GM19351 (cell line): ENCODE measurements around the gene ELANE.

ENCODE experiments used
- ATAC-seq: cut with Tn5 transposase; IDR thresholded peaks from one replicate; pipeline ENCODE4 v1.9.1; 2021; ENCODE audit warnings: mild to moderate bottlenecking, moderate library complexity; ENCODE audit not compliant: unreplicated experiment

ELANE gene

DNA sequence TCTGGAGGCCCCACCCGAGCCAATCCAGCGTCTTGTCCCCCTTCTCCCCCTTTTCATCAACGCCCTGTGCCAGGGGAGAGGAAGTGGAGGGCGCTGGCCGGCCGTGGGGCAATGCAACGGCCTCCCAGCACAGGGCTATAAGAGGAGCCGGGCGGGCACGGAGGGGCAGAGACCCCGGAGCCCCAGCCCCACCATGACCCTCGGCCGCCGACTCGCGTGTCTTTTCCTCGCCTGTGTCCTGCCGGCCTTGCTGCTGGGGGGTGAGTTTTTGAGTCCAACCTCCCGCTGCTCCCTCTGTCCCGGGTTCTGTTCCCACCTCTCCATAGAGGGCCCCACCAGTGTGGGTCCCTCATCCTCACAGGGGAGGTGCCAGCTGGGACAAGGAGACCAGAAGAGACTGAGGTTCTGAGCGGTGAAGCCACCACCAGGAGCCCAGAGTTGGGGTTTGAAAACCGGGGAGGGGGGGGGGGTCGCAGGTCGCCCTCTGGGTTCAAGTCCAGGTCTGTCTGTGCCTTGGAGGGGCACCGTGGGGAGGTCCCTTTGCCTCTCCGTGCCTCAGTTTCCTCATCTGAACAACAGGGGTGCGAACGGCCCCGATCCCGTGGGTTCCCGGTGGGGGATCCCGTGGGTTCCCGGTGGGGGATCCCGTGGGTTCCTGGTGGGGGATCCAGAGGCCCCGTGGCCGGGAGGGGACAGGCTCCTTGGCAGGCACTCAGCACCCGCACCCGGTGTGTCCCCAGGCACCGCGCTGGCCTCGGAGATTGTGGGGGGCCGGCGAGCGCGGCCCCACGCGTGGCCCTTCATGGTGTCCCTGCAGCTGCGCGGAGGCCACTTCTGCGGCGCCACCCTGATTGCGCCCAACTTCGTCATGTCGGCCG is at the start of gene ELANE:
ELANE (plus strand) TSS at position 168 of the 878 bp plus-strand sequence; CDS start at position 194, 26 bp downstream.
- no peak for ATAC-seq

DNA sequence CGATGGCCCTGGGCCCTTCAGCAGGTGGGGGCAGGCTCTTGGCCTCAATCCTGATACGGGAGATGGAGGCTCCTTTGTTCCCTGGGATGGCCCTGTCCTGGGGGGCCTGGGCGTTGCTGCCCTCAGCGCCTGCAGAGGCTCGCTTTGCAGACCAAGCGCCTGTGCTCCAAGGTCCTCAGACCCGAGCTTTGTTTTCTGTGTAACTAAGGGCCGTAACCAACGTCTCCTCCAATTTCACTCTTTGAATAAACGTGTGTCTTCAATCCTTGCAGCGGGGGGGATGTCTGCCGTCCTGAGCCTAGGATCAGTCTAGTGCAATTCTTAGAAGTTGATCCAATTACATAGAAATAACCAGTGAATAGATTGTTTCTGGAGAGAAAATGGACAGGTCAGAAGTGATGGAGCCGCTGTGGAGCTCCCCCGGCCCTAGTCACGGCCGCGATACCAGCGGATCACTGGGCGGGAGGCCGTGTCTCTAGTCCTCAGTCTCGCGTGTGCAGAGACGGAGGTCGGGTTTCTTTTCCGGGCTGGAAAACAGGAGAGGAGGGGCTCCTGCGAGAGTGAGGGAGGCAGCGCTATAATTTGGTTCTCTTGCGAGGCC is 49.5 kb upstream of the ELANE start:
- no peak for ATAC-seq

DNA sequence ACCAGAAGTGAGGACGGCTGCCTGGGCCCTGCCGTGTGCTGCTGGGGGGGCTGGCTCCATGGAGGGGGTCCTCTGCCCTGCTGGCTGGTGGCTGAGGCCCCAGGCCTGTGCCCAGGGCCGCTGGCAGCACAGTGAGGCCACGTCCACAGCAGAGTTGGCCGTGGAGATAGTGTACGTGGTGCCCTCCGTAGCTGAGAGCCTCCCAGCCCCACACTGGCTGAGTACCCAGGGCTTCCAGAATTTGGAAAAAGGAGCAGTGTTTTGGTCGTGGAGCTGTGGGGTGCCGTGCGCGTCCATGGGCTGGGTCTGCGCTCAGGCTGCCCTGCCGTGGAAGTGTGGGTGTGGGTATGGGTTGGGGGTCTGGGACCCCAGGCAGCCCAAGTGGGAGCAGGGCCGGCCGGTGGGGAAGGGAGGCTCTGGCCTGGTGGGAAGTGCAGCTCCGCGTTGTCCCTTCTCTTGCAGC is 49.0 kb upstream of the ELANE start:
- ATAC-seq: no peak

DNA sequence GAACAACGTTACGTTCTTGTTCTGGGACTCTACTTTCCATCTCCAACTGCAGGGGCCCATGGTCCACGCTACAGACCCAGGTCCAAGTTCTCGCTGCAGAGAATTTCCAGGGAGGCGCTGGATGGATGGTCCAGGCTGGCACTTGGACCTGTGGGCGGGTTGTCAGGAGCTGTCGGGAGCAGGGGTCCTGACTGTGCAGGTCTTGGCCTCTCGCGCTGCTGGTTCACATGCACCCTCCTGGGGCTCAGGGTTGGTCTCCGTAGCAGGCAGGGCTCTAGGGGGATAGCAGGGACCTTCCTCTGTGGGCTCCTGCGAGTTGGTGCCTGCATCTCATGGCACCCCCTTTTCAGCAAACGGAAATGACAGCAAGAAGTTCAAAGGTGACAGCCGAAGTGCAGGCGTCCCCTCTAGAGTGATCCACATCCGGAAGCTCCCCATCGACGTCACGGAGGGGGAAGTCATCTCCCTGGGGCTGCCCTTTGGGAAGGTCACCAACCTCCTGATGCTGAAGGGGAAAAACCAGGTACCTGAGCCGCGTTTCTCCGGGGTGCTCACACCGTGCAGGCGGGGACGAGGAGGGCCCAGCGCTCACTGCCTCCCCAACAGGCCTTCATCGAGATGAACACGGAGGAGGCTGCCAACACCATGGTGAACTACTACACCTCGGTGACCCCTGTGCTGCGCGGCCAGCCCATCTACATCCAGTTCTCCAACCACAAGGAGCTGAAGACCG is 48.3 kb upstream of the ELANE start:
- no peak for ATAC-seq

DNA sequence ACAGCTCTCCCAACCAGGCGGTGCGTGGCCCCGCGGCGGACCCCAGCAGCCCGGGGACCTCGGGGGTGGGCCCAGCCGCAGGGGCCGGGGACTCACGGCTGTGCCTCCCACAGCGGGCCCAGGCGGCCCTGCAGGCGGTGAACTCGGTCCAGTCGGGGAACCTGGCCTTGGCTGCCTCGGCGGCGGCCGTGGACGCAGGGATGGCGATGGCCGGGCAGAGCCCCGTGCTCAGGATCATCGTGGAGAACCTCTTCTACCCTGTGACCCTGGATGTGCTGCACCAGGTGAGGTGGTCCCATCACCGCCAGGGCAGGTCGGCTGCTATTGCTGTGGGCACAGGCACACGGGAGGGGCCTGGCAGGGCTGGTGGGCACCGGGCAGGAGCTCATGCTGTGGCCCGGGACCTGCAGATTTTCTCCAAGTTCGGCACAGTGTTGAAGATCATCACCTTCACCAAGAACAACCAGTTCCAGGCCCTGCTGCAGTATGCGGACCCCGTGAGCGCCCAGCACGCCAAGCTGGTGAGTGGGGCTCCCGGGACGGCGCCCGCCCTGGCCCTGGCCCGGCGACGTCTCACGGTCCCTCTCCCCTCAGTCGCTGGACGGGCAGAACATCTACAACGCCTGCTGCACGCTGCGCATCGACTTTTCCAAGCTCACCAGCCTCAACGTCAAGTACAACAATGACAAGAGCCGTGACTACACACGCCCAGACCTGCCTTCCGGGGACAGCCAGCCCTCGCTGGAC is 47.5 kb upstream of the ELANE start:
- no peak for ATAC-seq

DNA sequence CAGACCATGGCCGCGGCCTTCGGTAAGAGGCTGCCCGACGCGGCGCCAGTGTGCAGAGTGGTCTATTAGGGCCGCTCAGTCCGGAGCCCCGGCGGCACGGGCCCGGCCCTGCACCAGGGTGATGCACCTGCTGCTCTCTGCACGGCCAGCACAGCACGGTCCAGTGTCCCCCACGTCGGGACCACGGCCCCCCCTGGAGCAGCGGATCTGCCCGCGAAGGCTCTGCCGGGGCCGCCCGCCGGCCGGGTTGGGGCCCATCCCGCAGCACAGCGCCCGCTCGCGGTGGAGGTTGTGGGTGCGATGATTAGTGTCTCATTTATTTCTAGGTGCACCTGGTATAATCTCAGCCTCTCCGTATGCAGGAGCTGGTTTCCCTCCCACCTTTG is 46.9 kb upstream of the ELANE start:
- no peak for ATAC-seq

GRCh38 chr19:805600-806550 is 46.2 kb upstream of the ELANE start:
- no peak for ATAC-seq

- no peak for ATAC-seq
Measured at GRCh38 chr19:806815-807421, 45.2 kb upstream of the ELANE start.

DNA sequence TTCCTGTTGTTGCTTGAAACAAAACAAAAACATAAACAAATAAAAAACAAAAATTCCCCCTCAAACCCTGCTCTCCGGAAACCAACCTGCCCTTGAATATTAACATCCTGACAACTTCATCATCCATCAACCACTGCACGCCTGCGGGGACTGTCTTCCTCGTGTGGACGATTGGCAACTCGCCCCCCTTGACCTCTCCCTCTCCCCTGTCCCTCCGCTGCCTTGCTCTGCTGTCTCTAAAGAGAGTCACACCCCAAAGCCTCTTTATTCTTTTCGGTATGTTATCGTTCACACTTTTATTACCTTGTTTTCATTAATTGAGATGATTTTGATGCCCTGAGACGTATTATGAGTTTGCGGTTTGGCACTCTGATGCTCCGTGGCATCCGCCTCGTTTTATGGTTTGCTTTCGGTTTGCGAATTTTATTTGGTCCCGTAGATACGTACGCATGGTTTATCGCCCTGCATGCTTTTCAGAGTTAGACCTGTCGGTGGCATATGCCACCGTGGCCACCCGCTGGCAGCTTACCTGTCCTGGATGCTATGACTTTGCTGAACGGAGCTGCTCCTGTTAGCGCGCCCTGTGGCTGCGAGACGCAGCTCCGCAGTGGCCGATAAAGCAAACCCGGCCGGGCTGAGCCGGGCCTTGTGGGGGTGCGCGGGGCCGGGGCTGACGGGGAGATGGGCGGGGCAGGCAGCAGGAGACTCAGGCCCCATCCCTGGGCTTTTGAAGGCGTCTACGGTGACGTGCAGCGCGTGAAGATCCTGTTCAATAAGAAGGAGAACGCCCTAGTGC is 44.3 kb upstream of the ELANE start:
- no peak for ATAC-seq

GRCh38 chr19:808423-808775 is 43.7 kb upstream of the ELANE start:
- ATAC-seq: no peak

DNA sequence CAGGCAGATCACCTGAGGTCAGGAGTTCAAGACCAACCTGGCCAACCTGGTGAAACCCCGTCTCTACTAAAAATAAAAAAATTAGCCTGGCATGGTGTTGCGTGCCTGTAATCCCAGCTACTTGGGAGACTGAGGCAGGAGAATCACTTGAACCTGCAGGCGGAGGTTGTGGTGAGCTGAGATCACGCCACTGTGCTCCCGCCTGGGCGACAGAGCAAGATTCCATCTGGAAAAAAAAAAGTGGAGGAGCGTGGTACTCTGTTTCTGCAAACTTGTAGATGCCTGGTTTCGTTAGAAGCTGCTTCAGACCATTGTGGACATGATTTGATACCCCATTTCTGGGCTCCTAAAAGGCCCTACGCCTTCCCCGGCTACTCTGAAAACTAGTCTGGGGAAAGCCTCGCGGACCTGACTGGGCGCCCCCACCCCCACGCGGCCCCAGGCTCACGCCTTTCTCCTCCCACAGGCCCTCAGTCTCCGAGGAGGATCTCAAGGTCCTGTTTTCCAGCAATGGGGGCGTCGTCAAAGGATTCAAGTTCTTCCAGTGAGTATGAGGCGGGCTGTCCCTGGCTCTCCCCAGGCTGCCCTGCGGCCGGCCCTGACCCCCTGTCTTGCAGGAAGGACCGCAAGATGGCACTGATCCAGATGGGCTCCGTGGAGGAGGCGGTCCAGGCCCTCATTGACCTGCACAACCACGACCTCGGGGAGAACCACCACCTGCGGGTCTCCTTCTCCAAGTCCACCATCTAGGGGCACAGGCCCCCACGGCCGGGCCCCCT is 41.8 kb upstream of the ELANE start:
- ATAC-seq: no peak

DNA sequence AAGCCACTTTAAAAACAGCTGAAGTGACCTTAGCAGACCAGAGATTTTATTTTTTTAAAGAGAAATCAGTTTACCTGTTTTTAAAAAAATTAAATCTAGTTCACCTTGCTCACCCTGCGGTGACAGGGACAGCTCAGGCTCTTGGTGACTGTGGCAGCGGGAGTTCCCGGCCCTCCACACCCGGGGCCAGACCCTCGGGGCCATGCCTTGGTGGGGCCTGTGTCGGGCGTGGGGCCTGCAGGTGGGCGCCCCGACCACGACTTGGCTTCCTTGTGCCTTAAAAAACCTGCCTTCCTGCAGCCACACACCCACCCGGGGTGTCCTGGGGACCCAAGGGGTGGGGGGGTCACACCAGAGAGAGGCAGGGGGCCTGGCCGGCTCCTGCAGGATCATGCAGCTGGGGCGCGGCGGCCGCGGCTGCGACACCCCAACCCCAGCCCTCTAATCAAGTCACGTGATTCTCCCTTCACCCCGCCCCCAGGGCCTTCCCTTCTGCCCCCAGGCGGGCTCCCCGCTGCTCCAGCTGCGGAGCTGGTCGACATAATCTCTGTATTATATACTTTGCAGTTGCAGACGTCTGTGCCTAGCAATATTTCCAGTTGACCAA is 41.1 kb upstream of the ELANE start:
- ATAC-seq: no peak

DNA sequence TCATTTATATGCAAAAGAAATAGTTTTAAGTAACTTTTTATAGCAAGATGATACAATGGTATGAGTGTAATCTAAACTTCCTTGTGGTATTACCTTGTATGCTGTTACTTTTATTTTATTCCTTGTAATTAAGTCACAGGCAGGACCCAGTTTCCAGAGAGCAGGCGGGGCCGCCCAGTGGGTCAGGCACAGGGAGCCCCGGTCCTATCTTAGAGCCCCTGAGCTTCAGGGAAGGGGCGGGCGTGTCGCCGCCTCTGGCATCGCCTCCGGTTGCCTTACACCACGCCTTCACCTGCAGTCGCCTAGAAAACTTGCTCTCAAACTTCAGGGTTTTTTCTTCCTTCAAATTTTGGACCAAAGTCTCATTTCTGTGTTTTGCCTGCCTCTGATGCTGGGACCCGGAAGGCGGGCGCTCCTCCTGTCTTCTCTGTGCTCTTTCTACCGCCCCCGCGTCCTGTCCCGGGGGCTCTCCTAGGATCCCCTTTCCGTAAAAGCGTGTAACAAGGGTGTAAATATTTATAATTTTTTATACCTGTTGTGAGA is 40.5 kb upstream of the ELANE start:
- ATAC-seq: no peak

DNA sequence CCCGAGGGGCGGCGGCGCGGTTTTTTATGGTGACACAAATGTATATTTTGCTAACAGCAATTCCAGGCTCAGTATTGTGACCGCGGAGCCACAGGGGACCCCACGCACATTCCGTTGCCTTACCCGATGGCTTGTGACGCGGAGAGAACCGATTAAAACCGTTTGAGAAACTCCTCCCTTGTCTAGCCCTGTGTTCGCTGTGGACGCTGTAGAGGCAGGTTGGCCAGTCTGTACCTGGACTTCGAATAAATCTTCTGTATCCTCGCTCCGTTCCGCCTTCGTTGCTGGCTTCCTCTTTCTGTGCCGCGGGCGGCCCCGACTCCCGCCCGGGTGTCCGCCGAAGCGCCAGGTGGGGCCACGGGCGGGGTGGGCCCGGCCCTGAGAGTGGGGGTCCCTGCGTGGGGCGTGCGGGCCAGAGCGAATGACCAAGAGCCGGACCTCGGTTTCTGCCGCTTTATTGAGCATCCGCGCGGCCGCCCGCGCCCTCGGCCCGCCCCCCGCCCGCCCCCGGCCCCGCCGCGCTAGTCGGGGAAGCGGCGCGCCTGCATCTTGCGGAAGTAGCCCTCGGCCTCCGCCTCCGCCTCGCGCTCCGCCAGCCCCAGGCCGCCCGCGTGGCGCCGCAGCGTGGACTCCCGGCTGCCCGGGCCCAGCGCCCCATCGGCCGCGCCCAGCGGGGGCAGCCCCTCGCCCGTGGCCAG is 39.9 kb upstream of the ELANE start:
- no peak for ATAC-seq

DNA sequence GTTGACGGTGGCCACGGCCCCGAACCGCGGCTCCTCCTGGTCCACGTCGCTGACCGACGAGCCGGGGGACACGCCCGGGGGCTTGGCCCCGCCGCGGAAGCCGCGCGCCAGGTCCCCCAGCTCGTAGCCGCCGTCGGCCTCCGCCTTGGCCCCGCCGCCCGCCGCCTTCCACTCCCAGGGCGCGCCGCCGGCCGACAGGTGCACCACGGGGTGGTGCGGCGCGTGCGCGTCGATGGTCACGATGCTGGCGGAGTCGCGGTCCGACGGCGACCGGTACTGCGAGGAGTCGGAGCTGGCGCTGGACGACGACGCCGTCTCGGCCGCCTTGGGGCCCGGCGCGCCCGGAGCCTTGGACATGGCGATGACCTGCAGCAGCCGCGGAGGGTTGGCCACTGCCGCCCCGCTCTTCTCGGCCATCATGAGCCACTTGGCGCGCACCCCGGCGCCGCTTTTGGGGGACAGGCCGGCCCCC is 39.3 kb upstream of the ELANE start:
- no peak for ATAC-seq
